NCI-H1105 (cell line): Measurements from ENCODE around the gene PRR9.

Experiments used
- DNase-seq: peaks from one replicate; lab custom pipeline; 2025; lab: John Stamatoyannopoulos, UW

PRR9 gene

GRCh38 chr1:153265457-153265856 is 48.1 kb downstream of the PRR9 start:
- no peak for DNase-seq
